HEK293T (cell line): ENCODE results near the gene GPR55.

Experiments
- BHLHE40 ChIP-seq: fragments of 450-650 bp; IDR thresholded peaks from 2 replicates; pipeline ENCODE4 v1.6.1; 2016; ENCODE audit warnings: mild to moderate bottlenecking, moderate library complexity, borderline replicate concordance
- CTBP1 ChIP-seq: fragments of 450-650 bp; IDR thresholded peaks from 2 replicates; pipeline ENCODE4 v1.6.1; 2016; ENCODE audit warnings: borderline replicate concordance
- FOXA1 ChIP-seq: fragments of 450-650 bp; IDR thresholded peaks from 2 replicates; pipeline ENCODE4 v1.6.1; 2016; ENCODE audit warnings: mild to moderate bottlenecking
- FOXK2 ChIP-seq: fragments of 450-650 bp; IDR thresholded peaks from 2 replicates; pipeline ENCODE4 v1.6.1; 2016; ENCODE audit warnings: mild to moderate bottlenecking
- FOXM1 ChIP-seq: fragments of 450-650 bp; IDR thresholded peaks from 2 replicates; pipeline ENCODE4 v1.6.1; 2017; ENCODE audit warnings: mild to moderate bottlenecking, borderline replicate concordance
- NFRKB ChIP-seq: fragments of 450-650 bp; IDR thresholded peaks from 2 replicates; pipeline ENCODE4 v1.6.1; 2016; ENCODE audit warnings: mild to moderate bottlenecking, moderate library complexity
- PKNOX1 ChIP-seq: fragments of 450-650 bp; IDR thresholded peaks from 2 replicates; pipeline ENCODE4 v1.6.1; 2016
- SP1 ChIP-seq: fragments of 450-650 bp; IDR thresholded peaks from 2 replicates; pipeline ENCODE4 v1.6.1; 2017
- SUZ12 ChIP-seq: fragments of 450-650 bp; IDR thresholded peaks from 2 replicates; pipeline ENCODE4 v1.6.1; 2016; ENCODE audit warnings: mild to moderate bottlenecking
- ZNF384 ChIP-seq: fragments of 450-650 bp; IDR thresholded peaks from 2 replicates; pipeline ENCODE4 v1.6.1; 2016

- TF ChIP-seq BHLHE40 (no peak), FOXA1 (no peak), FOXM1 (no peak), FOXK2 (no peak), SP1 (no peak), CTBP1 (no peak), SUZ12 (no peak), PKNOX1 (no peak), ZNF384 (no peak), NFRKB (no peak)
These were observed 47.8 kb downstream of the GPR55 start for GRCh38 chr2:230877116-230877758.
